Liver (tissue), 9 donors: ENCODE data around the gene SLC6A12. TPM values are rescaled to one million over a fixed set of nuclear protein-coding genes. Genes with fewer than 3 reads are reported as not detected.

Experiments
- DNase-seq: peaks from one replicate; pipeline ENCODE4 v3.0.0-alpha.2; 2017; ENCODE audit warnings: low spot score
- H3K27ac ChIP-seq, 2 donors: one replicate each; pipeline ENCODE4 v1.7.0; 2013; ENCODE audit warnings: inconsistent platforms in 2 of 2, low read length in 2 of 2, control low read depth in 1 of 2, low read depth in 1 of 2, mild to moderate bottlenecking in 1 of 2
- H3K27me3 ChIP-seq, 4 donors: one replicate each; pipeline versions ENCODE4 v1.6.1 to v1.7.0; 2013; ENCODE audit warnings: low read length in 3 of 4, inconsistent platforms in 1 of 4, mild to moderate bottlenecking in 1 of 4, moderate library complexity in 1 of 4; ENCODE audit not compliant: control insufficient read depth in 4 of 4, insufficient read depth in 4 of 4
- H3K36me3 ChIP-seq, 4 donors: one replicate each; pipeline versions ENCODE4 v1.6.1 to v1.7.0; 2013; ENCODE audit warnings: low read length in 3 of 4, mild to moderate bottlenecking in 3 of 4, low read depth in 1 of 4, moderate library complexity in 1 of 4; ENCODE audit not compliant: control insufficient read depth in 4 of 4, insufficient read depth in 3 of 4
- H3K4me1 ChIP-seq, 4 donors: one replicate each; pipeline versions ENCODE4 v1.6.1 to v1.7.0; 2013; ENCODE audit warnings: low read length in 3 of 4, mild to moderate bottlenecking in 3 of 4, moderate library complexity in 1 of 4; ENCODE audit not compliant: control insufficient read depth in 4 of 4, insufficient read depth in 4 of 4
- H3K4me3 ChIP-seq, 3 donors: one replicate each; pipeline versions ENCODE4 v1.6.1 to v1.7.0; 2013; ENCODE audit warnings: low read length in 3 of 3, control low read depth in 1 of 3, low read depth in 1 of 3, mild to moderate bottlenecking in 1 of 3
- H3K9ac ChIP-seq, 2 donors: one replicate each; pipeline ENCODE4 v1.7.0; 2013; ENCODE audit warnings: low read length in 2 of 2, mild to moderate bottlenecking in 2 of 2, moderate library complexity in 2 of 2, control low read depth in 1 of 2, low read depth in 1 of 2
- H3K9me3 ChIP-seq, 4 donors: one replicate each; pipeline versions ENCODE4 v1.6.1 to v1.7.0; 2013; ENCODE audit warnings: low read length in 3 of 4; ENCODE audit not compliant: control insufficient read depth in 4 of 4
- FOXA1 ChIP-seq: IDR thresholded peaks from 2 replicates; pipeline ENCODE4 v1.6.1; 2016; ENCODE audit warnings: antibody characterized with exemption
- FOXA2 ChIP-seq: IDR thresholded peaks from 2 replicates; pipeline ENCODE4 v1.6.1; 2016; ENCODE audit warnings: antibody characterized with exemption
- GABPA ChIP-seq, 2 donors: IDR thresholded peaks in 1 of 2; conservative IDR thresholded peaks in 1 of 2; 2 replicates each; pipeline ENCODE4 v1.6.1; 2016; ENCODE audit warnings: antibody characterized with exemption in 2 of 2, mild to moderate bottlenecking in 1 of 2, moderate library complexity in 1 of 2
- HNF4A ChIP-seq, 2 donors: conservative IDR thresholded peaks; 2 replicates each; pipeline ENCODE4 v1.6.1; 2016; ENCODE audit warnings: antibody characterized with exemption in 2 of 2, mild to moderate bottlenecking in 2 of 2
- HNF4G ChIP-seq: IDR thresholded peaks from 2 replicates; pipeline ENCODE4 v1.6.1; 2016; ENCODE audit warnings: antibody characterized with exemption
- JUND ChIP-seq, 2 donors: IDR thresholded peaks; 2 replicates each; pipeline ENCODE4 v1.6.1; 2016; ENCODE audit warnings: antibody characterized with exemption in 2 of 2
- NR2F2 ChIP-seq: IDR thresholded peaks from 2 replicates; pipeline ENCODE4 v1.6.1; 2016; ENCODE audit warnings: antibody characterized with exemption
- RAD21 ChIP-seq, 2 donors: IDR thresholded peaks; 2 replicates each; pipeline ENCODE4 v1.6.1; 2016; ENCODE audit warnings: antibody characterized with exemption in 2 of 2, mild to moderate bottlenecking in 2 of 2
- RXRA ChIP-seq, 2 donors: IDR thresholded peaks; 2 replicates each; pipeline ENCODE4 v1.6.1; 2017 to 2018; ENCODE audit warnings: antibody characterized with exemption in 2 of 2, mild to moderate bottlenecking in 1 of 2
- SP1 ChIP-seq: IDR thresholded peaks from 2 replicates; pipeline ENCODE4 v1.6.1; 2018; ENCODE audit warnings: antibody characterized with exemption, mild to moderate bottlenecking
- TAF1 ChIP-seq: conservative IDR thresholded peaks from 2 replicates; pipeline ENCODE4 v1.6.1; 2016; ENCODE audit warnings: antibody characterized with exemption, mild to moderate bottlenecking
- YY1 ChIP-seq: IDR thresholded peaks from 2 replicates; pipeline ENCODE4 v1.6.1; 2016; ENCODE audit warnings: antibody characterized with exemption, mild to moderate bottlenecking
- WGBS: extraction: QIAGEN DNeasy Blood & Tissue Kit; methylation state at CpG from one replicate; pipeline ENCODE4 v1.1.7; 2013; 5-methylcytosine and 5-hydroxymethylcytosine counted together
- polyA plus RNA-seq, 2 donors: library from polyadenylated mRNA; stranded (reverse) in 1 of 2; unstranded in 1 of 2; fragments of 200-250 nt in 1 of 2; fragments of >200 nt in 1 of 2; fragmentation: Nextera tagmentation in 1 of 2; extraction: Ambion mirVana in 1 of 2; gene quantifications; one replicate each; pipeline versions ENCODE4 v1.2.1 to v1.2.3, GENCODE V29; 2013 to 2015
- total RNA-seq, 2 donors: library from RNA; depleted of rRNA; stranded (reverse); fragments of >200 nt; gene quantifications; one replicate each; pipeline ENCODE4 v1.2.3, GENCODE V29; 2014
- TF ChIP-seq, protein P1 (sequence below): IDR thresholded peaks from 2 replicates; pipeline ENCODE4 v1.6.1; 2016; ENCODE audit warnings: antibody characterized with exemption
- TF ChIP-seq, protein P2 (sequence below): IDR thresholded peaks from 2 replicates; pipeline ENCODE4 v1.6.1; 2016; ENCODE audit warnings: antibody characterized with exemption
- TF ChIP-seq, protein P3 (sequence below): fragments of 150-350 bp; IDR thresholded peaks from 2 replicates; pipeline ENCODE4 v1.5.1; 2017; ENCODE audit warnings: improper control_type of control experiment, low read depth, low read length; ENCODE audit not compliant: missing input control
- TF ChIP-seq, protein P4 (sequence below): IDR thresholded peaks from 2 replicates; pipeline ENCODE4 v1.6.1; 2016; ENCODE audit warnings: antibody characterized with exemption
- donor health status: healthy.
- donor health status: healthy.
- donor health status: healthy.
- donor health status: healthy.
- donor health status: healthy.

Gene SLC6A12
- total and polyA plus RNA-seq, 4 donors, result 18.2 to 30.3 (median 23.2) TPM

DNA sequence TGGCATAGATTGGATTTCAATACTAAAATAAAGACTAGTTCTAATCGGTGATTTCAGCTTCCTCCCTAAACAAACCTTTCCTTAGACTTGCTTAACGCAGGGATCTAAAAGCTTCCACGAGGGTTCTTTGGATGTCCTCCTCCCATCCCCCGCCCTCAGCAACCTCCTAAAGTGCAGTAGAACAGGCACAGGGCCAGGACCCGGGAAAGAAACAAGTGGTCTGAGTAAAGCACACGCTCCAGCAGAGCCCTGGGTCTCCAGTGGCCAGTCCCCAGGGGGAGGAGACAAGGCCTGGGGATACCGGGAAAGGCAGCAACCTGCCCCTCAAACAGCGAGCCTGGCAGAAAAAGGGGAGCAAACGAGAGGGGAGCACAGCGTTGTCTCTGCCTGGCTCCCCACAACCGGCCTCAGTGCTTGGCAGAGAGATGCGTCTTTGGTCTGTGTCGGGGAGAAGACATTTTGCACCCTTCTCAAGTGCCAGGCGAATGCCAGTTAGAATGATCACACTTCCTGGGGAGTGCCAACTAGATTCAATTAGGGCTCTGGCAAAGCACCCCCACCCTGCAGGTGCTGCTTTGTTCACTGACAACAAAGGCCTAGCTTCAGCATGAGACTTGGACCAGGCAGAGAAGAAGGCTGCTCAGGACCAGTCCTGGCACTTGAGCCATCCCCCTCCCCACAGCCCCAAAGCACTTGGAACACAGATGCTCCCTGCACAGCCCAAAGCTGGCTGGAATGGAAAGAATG, 17.1 kb upstream of the SLC6A12 start:
- Histone ChIP-seq H3K4me3 (no peak overlapping the region), H3K36me3 (peaks cover 0 to 22% (median 16%) of the 10 kb centered on the region in 4 donors), H3K9ac (no peak overlapping the region), H3K27ac (no peak overlapping the region), H3K4me1 (peaks cover 0 to 27% (median 23%) of the 10 kb centered on the region in 4 donors), H3K27me3 (no peaks in the 10 kb centered on the region), H3K9me3 (no peaks in the 10 kb centered on the region)
- no peak for TF ChIP-seq NR2F2
- TF ChIP-seq, protein P1, sequence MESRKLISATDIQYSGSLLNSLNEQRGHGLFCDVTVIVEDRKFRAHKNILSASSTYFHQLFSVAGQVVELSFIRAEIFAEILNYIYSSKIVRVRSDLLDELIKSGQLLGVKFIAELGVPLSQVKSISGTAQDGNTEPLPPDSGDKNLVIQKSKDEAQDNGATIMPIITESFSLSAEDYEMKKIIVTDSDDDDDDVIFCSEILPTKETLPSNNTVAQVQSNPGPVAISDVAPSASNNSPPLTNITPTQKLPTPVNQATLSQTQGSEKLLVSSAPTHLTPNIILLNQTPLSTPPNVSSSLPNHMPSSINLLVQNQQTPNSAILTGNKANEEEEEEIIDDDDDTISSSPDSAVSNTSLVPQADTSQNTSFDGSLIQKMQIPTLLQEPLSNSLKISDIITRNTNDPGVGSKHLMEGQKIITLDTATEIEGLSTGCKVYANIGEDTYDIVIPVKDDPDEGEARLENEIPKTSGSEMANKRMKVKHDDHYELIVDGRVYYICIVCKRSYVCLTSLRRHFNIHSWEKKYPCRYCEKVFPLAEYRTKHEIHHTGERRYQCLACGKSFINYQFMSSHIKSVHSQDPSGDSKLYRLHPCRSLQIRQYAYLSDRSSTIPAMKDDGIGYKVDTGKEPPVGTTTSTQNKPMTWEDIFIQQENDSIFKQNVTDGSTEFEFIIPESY, result no peak
- TF ChIP-seq RAD21 (IDR thresholded peaks at IDR 0.05), result no peak
- TF ChIP-seq, protein P2, sequence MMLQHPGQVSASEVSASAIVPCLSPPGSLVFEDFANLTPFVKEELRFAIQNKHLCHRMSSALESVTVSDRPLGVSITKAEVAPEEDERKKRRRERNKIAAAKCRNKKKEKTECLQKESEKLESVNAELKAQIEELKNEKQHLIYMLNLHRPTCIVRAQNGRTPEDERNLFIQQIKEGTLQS, result no peak
- TF ChIP-seq FOXA1, result no peak
- TF ChIP-seq JUND (IDR thresholded peaks at IDR 0.05), result no peak
- no peak for TF ChIP-seq YY1
- TF ChIP-seq FOXA2, result no peak
- TF ChIP-seq GABPA (IDR thresholded peaks at IDR 0.05 in 1 of 2, conservative IDR thresholded peaks at IDR 0.05 in 1 of 2), result no peak
- no peak for TF ChIP-seq HNF4G
- no peak for TF ChIP-seq HNF4A (conservative IDR thresholded peaks at IDR 0.05)
- TF ChIP-seq, protein P3, sequence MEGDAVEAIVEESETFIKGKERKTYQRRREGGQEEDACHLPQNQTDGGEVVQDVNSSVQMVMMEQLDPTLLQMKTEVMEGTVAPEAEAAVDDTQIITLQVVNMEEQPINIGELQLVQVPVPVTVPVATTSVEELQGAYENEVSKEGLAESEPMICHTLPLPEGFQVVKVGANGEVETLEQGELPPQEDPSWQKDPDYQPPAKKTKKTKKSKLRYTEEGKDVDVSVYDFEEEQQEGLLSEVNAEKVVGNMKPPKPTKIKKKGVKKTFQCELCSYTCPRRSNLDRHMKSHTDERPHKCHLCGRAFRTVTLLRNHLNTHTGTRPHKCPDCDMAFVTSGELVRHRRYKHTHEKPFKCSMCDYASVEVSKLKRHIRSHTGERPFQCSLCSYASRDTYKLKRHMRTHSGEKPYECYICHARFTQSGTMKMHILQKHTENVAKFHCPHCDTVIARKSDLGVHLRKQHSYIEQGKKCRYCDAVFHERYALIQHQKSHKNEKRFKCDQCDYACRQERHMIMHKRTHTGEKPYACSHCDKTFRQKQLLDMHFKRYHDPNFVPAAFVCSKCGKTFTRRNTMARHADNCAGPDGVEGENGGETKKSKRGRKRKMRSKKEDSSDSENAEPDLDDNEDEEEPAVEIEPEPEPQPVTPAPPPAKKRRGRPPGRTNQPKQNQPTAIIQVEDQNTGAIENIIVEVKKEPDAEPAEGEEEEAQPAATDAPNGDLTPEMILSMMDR, result no peak
- TF ChIP-seq TAF1, result no peak
- TF ChIP-seq RXRA (IDR thresholded peaks at IDR 0.05), result no peak
- TF ChIP-seq SP1, result no peak
- TF ChIP-seq, protein P4, sequence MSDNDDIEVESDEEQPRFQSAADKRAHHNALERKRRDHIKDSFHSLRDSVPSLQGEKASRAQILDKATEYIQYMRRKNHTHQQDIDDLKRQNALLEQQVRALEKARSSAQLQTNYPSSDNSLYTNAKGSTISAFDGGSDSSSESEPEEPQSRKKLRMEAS, result no peak
- WGBS, result 75% methylated on average over 14 of the region's 14 CpGs
- peak; percentile 21 for DNase-seq

DNA sequence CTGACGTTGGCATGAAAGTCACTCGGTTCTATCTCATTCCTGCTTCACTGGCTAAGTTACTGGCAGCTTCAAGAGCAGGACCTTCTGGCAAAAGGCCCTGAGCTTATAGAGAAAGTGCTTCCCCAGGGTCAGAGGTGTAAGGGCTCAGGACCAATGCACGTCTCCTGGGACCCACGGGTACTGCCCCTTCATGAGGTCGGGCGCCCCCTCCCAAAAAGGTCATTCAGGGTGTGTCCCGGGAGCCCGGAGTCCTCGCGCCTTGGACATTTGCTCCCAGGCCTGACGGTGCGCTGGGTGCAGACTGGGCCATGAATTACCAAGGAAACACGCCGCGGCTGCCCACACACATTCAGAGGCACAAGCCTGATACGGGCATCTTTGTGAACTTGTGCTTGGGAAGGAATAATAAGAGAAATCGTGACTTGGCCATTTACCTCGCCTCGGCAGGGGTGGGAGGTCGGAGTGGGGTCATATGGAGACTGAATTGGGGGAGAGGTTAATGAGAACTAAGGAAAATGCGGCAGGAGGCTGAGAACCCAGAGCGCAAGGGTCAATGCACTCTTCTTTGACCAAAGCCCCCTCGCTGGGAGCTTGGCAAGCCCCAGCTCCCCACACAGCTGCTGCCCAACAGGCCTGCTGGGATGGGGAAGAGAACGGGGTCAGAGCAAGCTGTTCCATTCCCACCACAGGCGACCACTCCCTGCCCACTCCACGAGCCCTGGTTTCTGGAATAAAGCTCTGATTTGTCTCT, 15.7 kb upstream of the SLC6A12 start:
- Histone ChIP-seq H3K4me3 (no peak overlapping the region), H3K9me3 (no peaks in the 10 kb centered on the region), H3K36me3 (peaks cover 0 to 27% (median 19%) of the 10 kb centered on the region in 4 donors), H3K27ac (no peak overlapping the region), H3K9ac (no peak overlapping the region), H3K4me1 (peaks cover 0 to 20% (median 18%) of the 10 kb centered on the region in 4 donors), H3K27me3 (no peaks in the 10 kb centered on the region)
- peak; percentile 32 for DNase-seq
- TF ChIP-seq JUND (IDR thresholded peaks at IDR 0.05) (no peak), GABPA (IDR thresholded peaks at IDR 0.05 in 1 of 2, conservative IDR thresholded peaks at IDR 0.05 in 1 of 2) (no peak), HNF4A (conservative IDR thresholded peaks at IDR 0.05) (peak; percentile 9 to 14)
- 66% methylated on average over 26 of the region's 26 CpGs for WGBS
